NCI-H524 treated with DMSO at 0.1 percent for 48 hours (cell line): ENCODE results near the gene PRDM11.
"Not testable (repeated sequence)": the region's sequence is repeated elsewhere in the genome, so short reads cannot be mapped to it uniquely, and the experiment has no call there.

Experiments used
- DNase-seq: peaks from one replicate; lab custom pipeline; 2025; lab: John Stamatoyannopoulos, UW

The PRDM11 gene

GRCh38 chr11:45146072-45147016 is at the start of gene PRDM11:
Gene PRDM11 (plus strand): TSS chr11:45146639. CDS start chr11:45181767, 35,128 bp downstream.
- no peak for DNase-seq

- no peak for DNase-seq
Observed at GRCh38 chr11:45097721-45098493, 48.5 kb upstream of the PRDM11 start.

GRCh38 chr11:45098929-45099328 is 47.5 kb upstream of the PRDM11 start:
- no peak for DNase-seq

- peak; percentile 67 for DNase-seq
Observed at GRCh38 chr11:45100339-45100738, 46.1 kb upstream of the PRDM11 start.

GRCh38 chr11:45102361-45102809 is 44.1 kb upstream of the PRDM11 start:
- no peak for DNase-seq

- DNase-seq = peak; percentile 15
Observed at GRCh38 chr11:45102810-45103621, 43.4 kb upstream of the PRDM11 start.

GRCh38 chr11:45104006-45104789 is 42.2 kb upstream of the PRDM11 start:
- DNase-seq = no peak

GRCh38 chr11:45104790-45105084 is 41.7 kb upstream of the PRDM11 start:
- no peak for DNase-seq

- DNase-seq = peak; percentile 58
Observed at GRCh38 chr11:45105233-45105983, 41.0 kb upstream of the PRDM11 start.

- no peak for DNase-seq
Observed at GRCh38 chr11:45105984-45106375, 40.5 kb upstream of the PRDM11 start.

- DNase-seq = no peak
Observed at GRCh38 chr11:45106440-45106839, 40.0 kb upstream of the PRDM11 start.

GRCh38 chr11:45107029-45107428 is 39.4 kb upstream of the PRDM11 start:
- DNase-seq = no peak

GRCh38 chr11:45108070-45109064 is 38.1 kb upstream of the PRDM11 start:
- DNase-seq = no peak

GRCh38 chr11:45109400-45109799 is 37.0 kb upstream of the PRDM11 start:
- no peak for DNase-seq

GRCh38 chr11:45110562-45110961 is 35.9 kb upstream of the PRDM11 start:
- DNase-seq = no peak

- no peak for DNase-seq
Observed at GRCh38 chr11:45113807-45114206, 32.6 kb upstream of the PRDM11 start.

GRCh38 chr11:45127836-45128235 is 18.6 kb upstream of the PRDM11 start:
- DNase-seq = not testable (repeated sequence)

- DNase-seq = no peak
Observed at GRCh38 chr11:45133878-45134277, 12.6 kb upstream of the PRDM11 start.

GRCh38 chr11:45141171-45141570 is 5.3 kb upstream of the PRDM11 start:
- DNase-seq = no peak
